Frontal cortex (tissue), 4 donors: ENCODE measurements around the gene STXBP1. TPM values are rescaled to one million over a fixed set of nuclear protein-coding genes. Genes with fewer than 3 reads are reported as not detected.
"Not testable (repeated sequence)": the region's sequence is repeated elsewhere in the genome, so short reads cannot be mapped to it uniquely, and the experiment has no call there.

ENCODE experiments used
- DNase-seq, 2 donors: peaks; one replicate each; pipeline ENCODE4 v3.0.0; 2012; ENCODE audit warnings: low spot score in 2 of 2
- FAIRE-seq: peaks from 2 replicates; lab custom pipeline; 2012; peaks lifted over from hg19 to GRCh38; lab: Jason Lieb, UNC
- total RNA-seq: library from RNA; depleted of rRNA; stranded (reverse); fragments of >200 nt; gene quantifications from one replicate; pipeline ENCODE4 v1.2.3, GENCODE V29; 2014
- donor health status: control.
- donor health status: control.
- donor health status: control.

Gene STXBP1
- total RNA-seq, 1 donor from 2014 or later: 63.2 TPM

- DNase-seq (peak; percentile 77 to 83), FAIRE-seq (no peak)
These were observed 3.7 kb upstream of the STXBP1 start for GRCh38 chr9:127608104-127608966.

GRCh38 chr9:127611603-127611898 is 526 bp upstream of the STXBP1 start:
- no peak for FAIRE-seq
- DNase-seq: no peak

- DNase-seq (peak; percentile 49 to 61), FAIRE-seq (no peak)
These were observed 984 bp downstream of the STXBP1 start for GRCh38 chr9:127612939-127613582.

GRCh38 chr9:127613583-127613954 is 1.5 kb downstream of the STXBP1 start:
- DNase-seq: no peak

GRCh38 chr9:127614961-127615360 is 2.9 kb downstream of the STXBP1 start:
- DNase-seq (no peak), FAIRE-seq (no peak)

More at GRCh38 chr9:127613583-127613954, 1.5 kb downstream of the STXBP1 start:
- no peak for FAIRE-seq

- DNase-seq, FAIRE-seq: not testable (repeated sequence)
These were observed 9.4 kb downstream of the STXBP1 start for GRCh38 chr9:127621339-127621970.

- FAIRE-seq (no peak), DNase-seq (no peak)
These were observed 14.8 kb downstream of the STXBP1 start for GRCh38 chr9:127626752-127627493.

GRCh38 chr9:127627494-127627855 is 15.4 kb downstream of the STXBP1 start:
- no peak for FAIRE-seq
- no peak for DNase-seq

GRCh38 chr9:127628758-127629467 is 16.8 kb downstream of the STXBP1 start:
- DNase-seq: no peak
- FAIRE-seq: no peak

GRCh38 chr9:127629468-127630081 is 17.5 kb downstream of the STXBP1 start:
- DNase-seq (no peak), FAIRE-seq (no peak)

- DNase-seq (no peak), FAIRE-seq (no peak)
These were observed 21.3 kb downstream of the STXBP1 start for GRCh38 chr9:127633216-127633862.

GRCh38 chr9:127634021-127634420 is 21.9 kb downstream of the STXBP1 start:
- DNase-seq (no peak), FAIRE-seq (no peak)

- FAIRE-seq (no peak), DNase-seq (no peak)
These were observed 22.6 kb downstream of the STXBP1 start for GRCh38 chr9:127634698-127635097.

- no peak for FAIRE-seq
- no peak for DNase-seq
These were observed 23.2 kb downstream of the STXBP1 start for GRCh38 chr9:127635201-127635735.

GRCh38 chr9:127637322-127637847 is 25.3 kb downstream of the STXBP1 start:
- DNase-seq: no peak
- no peak for FAIRE-seq

GRCh38 chr9:127640908-127641545 is 28.9 kb downstream of the STXBP1 start:
- DNase-seq (no peak), FAIRE-seq (no peak)

GRCh38 chr9:127642082-127642740 is 30.1 kb downstream of the STXBP1 start:
- no peak for FAIRE-seq
- no peak for DNase-seq
